IMR-90 (cell line): ENCODE data around the gene DGKE.

Experiments
- CEBPB ChIP-seq: IDR thresholded peaks from 2 replicates; pipeline ENCODE4 v1.6.1; 2012; ENCODE audit warnings: low read depth, low read length, improper control_type of control experiment
- CTCF ChIP-seq: conservative IDR thresholded peaks from 2 replicates; pipeline ENCODE4 v1.5.1; 2012; ENCODE audit warnings: mild to moderate bottlenecking, low read depth, low read length, improper control_type of control experiment
- FOS ChIP-seq: fragments of 150-350 bp; IDR thresholded peaks from 2 replicates; pipeline ENCODE4 v1.6.1; 2016; ENCODE audit warnings: low read depth, low read length
- MAFK ChIP-seq: IDR thresholded peaks from 2 replicates; pipeline ENCODE4 v1.6.1; 2012; ENCODE audit warnings: low read depth, low read length, improper control_type of control experiment
- MXI1 ChIP-seq: IDR thresholded peaks from 2 replicates; pipeline ENCODE4 v1.6.1; 2012; ENCODE audit warnings: low read depth, mild to moderate bottlenecking, low read length, moderate library complexity, borderline replicate concordance
- POLR2A ChIP-seq: IDR thresholded peaks from 2 replicates; pipeline ENCODE4 v1.6.1; 2012; ENCODE audit warnings: mild to moderate bottlenecking, low read depth, low read length
- RAD21 ChIP-seq: IDR thresholded peaks from 2 replicates; pipeline ENCODE4 v1.6.1; 2012; ENCODE audit warnings: low read length, improper control_type of control experiment
- RFX5 ChIP-seq: IDR thresholded peaks from 2 replicates; pipeline ENCODE4 v1.8.0; 2012; ENCODE audit warnings: low read depth, mild to moderate bottlenecking, low read length, moderate library complexity
- SMC3 ChIP-seq: fragments of 150-350 bp; IDR thresholded peaks from 2 replicates; pipeline ENCODE4 v1.6.1; 2016; ENCODE audit warnings: low read depth, mild to moderate bottlenecking, antibody characterized with exemption, low read length, moderate library complexity
- USF2 ChIP-seq: fragments of 150-350 bp; IDR thresholded peaks from 2 replicates; pipeline ENCODE4 v1.6.1; 2017; ENCODE audit warnings: mild to moderate bottlenecking, antibody characterized with exemption, low read length, low read depth

DNA sequence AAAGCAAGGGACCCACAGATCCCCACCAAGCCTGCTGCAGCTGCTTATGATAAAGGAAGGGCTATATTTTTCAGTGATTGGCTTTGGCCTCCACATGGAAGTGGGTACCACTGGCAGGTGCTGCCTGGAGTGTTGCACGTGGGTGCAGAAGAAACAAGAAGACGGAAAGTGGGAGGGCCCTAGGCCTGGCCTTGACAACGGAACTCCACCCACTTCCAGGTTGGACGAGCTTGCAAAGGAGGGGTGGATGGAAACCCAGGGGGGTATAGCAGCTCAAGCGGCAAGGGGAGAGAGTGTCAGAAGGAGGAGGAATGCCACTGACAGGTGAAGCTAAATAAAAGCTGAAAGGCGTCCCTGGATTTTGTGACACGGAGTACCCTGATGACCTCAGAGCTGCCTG lies 59.6 kb downstream of the DGKE start:
- no peak for TF ChIP-seq CTCF
- no peak for TF ChIP-seq FOS
- TF ChIP-seq MAFK, result no peak
- TF ChIP-seq RAD21, result no peak
- TF ChIP-seq MXI1, result no peak
- TF ChIP-seq POLR2A, result no peak
- no peak for TF ChIP-seq RFX5
- TF ChIP-seq CEBPB, result no peak
- no peak for TF ChIP-seq SMC3
- TF ChIP-seq USF2, result no peak
